Measurements from ENCODE around the gene SLC25A33. TPM values are rescaled to one million over a fixed set of nuclear protein-coding genes. Genes with fewer than 3 reads are reported as not detected.

The SLC25A33 gene
- total RNA-seq, 1 experiment from 2014 or later: 9.4 TPM

DNA sequence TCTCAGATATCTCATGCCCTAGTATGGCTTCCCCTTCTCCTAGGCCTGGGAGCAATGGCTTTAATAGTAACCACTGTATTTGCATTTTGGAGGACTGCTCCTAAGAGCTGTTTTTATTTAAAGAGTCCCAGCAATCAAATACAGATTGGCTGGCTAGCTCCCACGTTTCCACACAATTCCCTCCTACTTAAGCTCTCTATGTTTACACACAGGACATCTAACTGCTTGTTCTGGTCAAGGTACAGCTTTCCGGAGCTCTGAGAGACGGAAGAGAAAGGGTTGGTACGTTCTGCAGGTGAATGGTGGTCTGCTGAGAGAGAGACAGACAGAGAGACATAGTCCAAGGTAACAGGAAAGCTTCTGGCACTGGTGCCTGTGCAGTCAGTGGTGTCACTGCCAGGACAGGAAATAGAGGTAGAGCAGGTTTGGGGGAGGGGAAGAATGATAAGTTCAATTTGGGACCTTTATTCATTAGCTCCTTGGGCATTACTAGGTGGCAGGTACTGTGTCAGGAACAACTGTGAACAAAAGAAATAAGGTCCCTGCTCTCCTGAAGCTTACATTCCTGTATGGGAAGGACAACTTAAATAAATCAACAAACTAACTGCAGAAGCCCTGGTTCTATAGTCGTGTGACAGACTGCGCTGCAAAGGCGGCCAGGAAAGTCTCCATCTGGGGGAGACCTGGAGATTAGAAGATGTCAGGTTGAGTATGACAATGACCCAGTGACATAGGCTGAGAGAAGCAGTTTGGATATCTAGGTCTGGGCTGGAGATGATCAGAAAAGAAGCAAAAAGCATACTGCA lies 1.2 kb upstream of the SLC25A33 start:
- Histone ChIP-seq H3K23ac (ENCODE audit: insufficient read length, low read depth, low read length) (no peak overlapping the region), H2BK5ac (ENCODE audit: insufficient read length, low read length) (no peak overlapping the region), H3K79me2 (ENCODE audit: insufficient read depth, low read length) (peaks cover 17% of the 10 kb centered on the region; the same call in 1 of the 2 replicates), H4K20me1 (ENCODE audit: control insufficient read depth, insufficient read depth, insufficient read length) (no peaks in the 10 kb centered on the region), H2AFZ (ENCODE audit: low read length) (no peak overlapping the region), H4K91ac (ENCODE audit: insufficient read length, low read depth, low read length) (no peak overlapping the region), H3K9ac (ENCODE audit: extremely low read depth, insufficient read length, low read length) (no peak overlapping the region), H3K4ac (ENCODE audit: low read depth, low read length) (no peak overlapping the region), H2BK20ac (ENCODE audit: low read depth, low read length, poor library complexity, severe bottlenecking) (no peak overlapping the region), H3K27me3 (ENCODE audit: insufficient read depth, low read length) (no peaks in the 10 kb centered on the region), H4K5ac (ENCODE audit: insufficient read length, low read depth, low read length) (no peak overlapping the region), H2BK12ac (ENCODE audit: insufficient read length, low read depth, low read length) (peak overlapping the region; percentile 15), H2BK15ac (ENCODE audit: low read depth, low read length) (no peak overlapping the region), H3T11ph (ENCODE audit: low read length) (no peak overlapping the region), H3K18ac (ENCODE audit: insufficient read length, low read depth, low read length) (no peak overlapping the region), H3K56ac (ENCODE audit: insufficient read length, low read depth, low read length) (no peak overlapping the region), H3K14ac (ENCODE audit: insufficient read depth, low read length) (no peak overlapping the region; the same call in 1 of the 2 replicates), H3K4me1 (ENCODE audit: insufficient read depth, low read length) (0 out of 2 replicates have a peak, but pooled peaks cover 2% of the 10 kb centered on the region), H3K27ac (ENCODE audit: insufficient read length, low read depth, low read length) (no peak overlapping the region), H3K9me3 (ENCODE audit: control insufficient read depth, low read depth, low read length) (no peaks in the 10 kb centered on the region), H3K4me2 (ENCODE audit: insufficient read depth, insufficient read length, low read length) (no peak overlapping the region), H2BK120ac (ENCODE audit: low read depth, low read length, poor library complexity, severe bottlenecking) (no peak overlapping the region), H3K79me1 (ENCODE audit: insufficient read depth, low read depth, low read length, poor library complexity, severe bottlenecking) (no peaks in the 10 kb centered on the region), H3K23me2 (ENCODE audit: insufficient read length, low read depth, low read length, poor library complexity, severe bottlenecking) (no peaks in the 10 kb centered on the region), H4K8ac (replicated peaks; ENCODE audit: insufficient read length, low read depth, low read length) (no peak overlapping the region), H2AK5ac (ENCODE audit: insufficient read length, low read length) (no peak overlapping the region)
- TF ChIP-seq, protein P1, sequence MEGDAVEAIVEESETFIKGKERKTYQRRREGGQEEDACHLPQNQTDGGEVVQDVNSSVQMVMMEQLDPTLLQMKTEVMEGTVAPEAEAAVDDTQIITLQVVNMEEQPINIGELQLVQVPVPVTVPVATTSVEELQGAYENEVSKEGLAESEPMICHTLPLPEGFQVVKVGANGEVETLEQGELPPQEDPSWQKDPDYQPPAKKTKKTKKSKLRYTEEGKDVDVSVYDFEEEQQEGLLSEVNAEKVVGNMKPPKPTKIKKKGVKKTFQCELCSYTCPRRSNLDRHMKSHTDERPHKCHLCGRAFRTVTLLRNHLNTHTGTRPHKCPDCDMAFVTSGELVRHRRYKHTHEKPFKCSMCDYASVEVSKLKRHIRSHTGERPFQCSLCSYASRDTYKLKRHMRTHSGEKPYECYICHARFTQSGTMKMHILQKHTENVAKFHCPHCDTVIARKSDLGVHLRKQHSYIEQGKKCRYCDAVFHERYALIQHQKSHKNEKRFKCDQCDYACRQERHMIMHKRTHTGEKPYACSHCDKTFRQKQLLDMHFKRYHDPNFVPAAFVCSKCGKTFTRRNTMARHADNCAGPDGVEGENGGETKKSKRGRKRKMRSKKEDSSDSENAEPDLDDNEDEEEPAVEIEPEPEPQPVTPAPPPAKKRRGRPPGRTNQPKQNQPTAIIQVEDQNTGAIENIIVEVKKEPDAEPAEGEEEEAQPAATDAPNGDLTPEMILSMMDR (conservative IDR thresholded peaks at IDR 0.05): no peak
- Mint-ChIP-seq H3K36me3 (ENCODE audit: insufficient read depth in 1 of 3, low read depth in 3 of 3) (peaks cover 10 to 13% (median 12%) of the 10 kb centered on the region in 3 experiments), H3K4me1 (peaks cover 18 to 24% of the 10 kb centered on the region in 2 experiments), H3K27ac (peak overlapping the region in 2 of 3 experiments; percentile 23 to 25; a peak in 1 of 7 replicates), H3K9me3 (no peaks in the 10 kb centered on the region), H3K27me3 (ENCODE audit: low read depth) (peaks cover 6% of the 10 kb centered on the region), H3K4me3 (no peak overlapping the region; a peak in 1 of 5 replicates)
- WGBS (ENCODE audit: extremely low coverage, insufficient read length, low lambda C conversion rate): no CpG with 5 or more reads among the region's 7 CpGs
- DNase-seq: no peak

All from H9 (cell line).